Measurements from ENCODE around the gene NEUROD1.

GRCh38 chr2:181627545-181627944, 52.8 kb downstream of the NEUROD1 start:
- TF ChIP-seq, protein P1, sequence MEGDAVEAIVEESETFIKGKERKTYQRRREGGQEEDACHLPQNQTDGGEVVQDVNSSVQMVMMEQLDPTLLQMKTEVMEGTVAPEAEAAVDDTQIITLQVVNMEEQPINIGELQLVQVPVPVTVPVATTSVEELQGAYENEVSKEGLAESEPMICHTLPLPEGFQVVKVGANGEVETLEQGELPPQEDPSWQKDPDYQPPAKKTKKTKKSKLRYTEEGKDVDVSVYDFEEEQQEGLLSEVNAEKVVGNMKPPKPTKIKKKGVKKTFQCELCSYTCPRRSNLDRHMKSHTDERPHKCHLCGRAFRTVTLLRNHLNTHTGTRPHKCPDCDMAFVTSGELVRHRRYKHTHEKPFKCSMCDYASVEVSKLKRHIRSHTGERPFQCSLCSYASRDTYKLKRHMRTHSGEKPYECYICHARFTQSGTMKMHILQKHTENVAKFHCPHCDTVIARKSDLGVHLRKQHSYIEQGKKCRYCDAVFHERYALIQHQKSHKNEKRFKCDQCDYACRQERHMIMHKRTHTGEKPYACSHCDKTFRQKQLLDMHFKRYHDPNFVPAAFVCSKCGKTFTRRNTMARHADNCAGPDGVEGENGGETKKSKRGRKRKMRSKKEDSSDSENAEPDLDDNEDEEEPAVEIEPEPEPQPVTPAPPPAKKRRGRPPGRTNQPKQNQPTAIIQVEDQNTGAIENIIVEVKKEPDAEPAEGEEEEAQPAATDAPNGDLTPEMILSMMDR (IDR thresholded peaks at IDR 0.05): no peak
- TF ChIP-seq POLR2A (IDR thresholded peaks at IDR 0.05) (no peak), POLR2AphosphoS5 (IDR thresholded peaks at IDR 0.05; ENCODE audit: insufficient read depth in 1 of 2, low read depth in 1 of 2) (no peak)

All from vagina (tissue), 2 donors.